Peyer's patch (tissue), 4 donors: Measurements from ENCODE around the gene TMEM132C. TPM values are rescaled to one million over a fixed set of nuclear protein-coding genes. Genes with fewer than 3 reads are reported as not detected.

Source experiments
- DNase-seq, 3 donors: peaks; one replicate each; pipeline ENCODE4 v3.0.0-alpha.2; 2017 to 2019
- H3K27ac ChIP-seq, 4 donors: fragments of 200-600 bp; sonication (generic); one replicate each; pipeline ENCODE4 v1.5.1; 2016 to 2019
- H3K27me3 ChIP-seq, 2 donors: fragments of 200-600 bp; sonication (generic); one replicate each; pipeline ENCODE4 v1.5.1; 2019
- H3K36me3 ChIP-seq, 3 donors: fragments of 200-600 bp; sonication (generic); one replicate each; pipeline ENCODE4 v1.5.1; 2016 to 2019
- H3K4me1 ChIP-seq, 4 donors: fragments of 200-600 bp; sonication (generic); one replicate each; pipeline ENCODE4 v1.5.1; 2016 to 2019
- H3K4me3 ChIP-seq, 4 donors: fragments of 200-600 bp; sonication (generic); 1 replicate in 3 of 4; 2 replicates in 1 of 4; pipeline ENCODE4 v1.5.1; 2016 to 2019; ENCODE audit warnings: mild to moderate bottlenecking in 1 of 4
- H3K9me3 ChIP-seq, 4 donors: fragments of 200-600 bp; sonication (generic); one replicate each; pipeline ENCODE4 v1.5.1; 2016 to 2019; ENCODE audit warnings: mild to moderate bottlenecking in 1 of 4
- CTCF ChIP-seq, 6 experiments: fragments of 450-650 bp in 4 of 6; fragments of 200-600 bp in 2 of 6; sonication (generic) in 1 of 6; IDR thresholded peaks; one replicate each; pipeline ENCODE4 v1.5.1; 2017 to 2019; ENCODE audit warnings: antibody characterized with exemption in 6 of 6, mild to moderate bottlenecking in 3 of 6, moderate library complexity in 1 of 6
- POLR2A ChIP-seq, 2 donors: fragments of 450-650 bp; IDR thresholded peaks; one replicate each; pipeline ENCODE4 v1.5.1; 2017; ENCODE audit warnings: antibody characterized with exemption in 2 of 2, mild to moderate bottlenecking in 2 of 2, moderate library complexity in 2 of 2
- total RNA-seq, 4 donors: library from RNA; depleted of rRNA; stranded (reverse); fragments of >200 nt; gene quantifications; one replicate each; pipeline ENCODE4 v1.1.0, GENCODE V29; 2016

The TMEM132C gene
- total RNA-seq, 4 donors from 2014 or later = 0.88 to 5.0 (median 2.0) TPM

DNA sequence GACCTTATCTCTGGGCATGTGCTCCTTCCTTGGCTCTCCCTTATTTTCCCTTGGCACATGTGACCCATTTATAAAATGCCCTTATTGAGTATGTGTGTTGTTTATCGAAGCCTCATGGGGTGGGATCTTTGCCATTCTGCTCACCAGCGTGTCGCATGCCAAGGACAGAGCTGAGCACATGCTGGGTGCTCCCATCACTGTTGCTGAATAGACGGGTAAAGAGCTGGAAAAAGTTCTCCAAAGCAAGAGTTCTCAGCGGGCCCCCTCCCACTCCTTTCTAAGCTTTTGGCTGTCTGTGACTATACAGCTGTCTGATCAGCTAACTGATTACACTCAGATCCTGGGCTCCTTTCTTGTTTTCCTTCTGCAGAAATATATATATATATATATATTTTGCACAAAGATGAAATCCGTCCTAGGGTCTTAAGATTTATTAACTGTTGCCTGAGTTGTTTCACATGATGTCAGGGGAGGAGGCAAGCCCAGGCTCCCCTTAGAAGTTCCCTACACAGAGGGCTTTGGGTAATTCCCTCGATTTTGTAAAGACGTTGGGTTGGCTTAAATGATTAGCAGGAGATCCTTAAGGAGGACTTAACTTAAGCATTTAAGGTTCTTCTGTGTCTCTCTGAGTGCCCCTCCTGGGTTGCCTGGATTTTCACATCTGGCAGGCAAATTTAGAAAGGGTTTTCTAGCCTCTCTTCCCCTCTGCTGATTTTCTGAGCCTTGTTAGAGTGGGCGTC, 71.6 kb downstream of the TMEM132C start:
- no peaks in the 10 kb centered on the region for H3K4me1 ChIP-seq
- no peaks in the 10 kb centered on the region for H3K9me3 ChIP-seq
- TF ChIP-seq CTCF (IDR thresholded peaks at IDR 0.05) = no peak
- TF ChIP-seq POLR2A (IDR thresholded peaks at IDR 0.05) = no peak
- no peaks in the 10 kb centered on the region for H3K36me3 ChIP-seq
- no peak overlapping the region for H3K4me3 ChIP-seq
- H3K27ac ChIP-seq = no peak overlapping the region
- no peak for DNase-seq
- no peaks in the 10 kb centered on the region for H3K27me3 ChIP-seq

GRCh38 chr12:128339126-128339520, 72.2 kb downstream of the TMEM132C start:
- TF ChIP-seq POLR2A (IDR thresholded peaks at IDR 0.05) (no peak), CTCF (IDR thresholded peaks at IDR 0.05) (no peak)
- DNase-seq = no peak
- Histone ChIP-seq H3K27me3 (no peaks in the 10 kb centered on the region), H3K27ac (no peak overlapping the region), H3K4me1 (no peaks in the 10 kb centered on the region), H3K9me3 (no peaks in the 10 kb centered on the region), H3K4me3 (no peak overlapping the region), H3K36me3 (no peaks in the 10 kb centered on the region)

DNA sequence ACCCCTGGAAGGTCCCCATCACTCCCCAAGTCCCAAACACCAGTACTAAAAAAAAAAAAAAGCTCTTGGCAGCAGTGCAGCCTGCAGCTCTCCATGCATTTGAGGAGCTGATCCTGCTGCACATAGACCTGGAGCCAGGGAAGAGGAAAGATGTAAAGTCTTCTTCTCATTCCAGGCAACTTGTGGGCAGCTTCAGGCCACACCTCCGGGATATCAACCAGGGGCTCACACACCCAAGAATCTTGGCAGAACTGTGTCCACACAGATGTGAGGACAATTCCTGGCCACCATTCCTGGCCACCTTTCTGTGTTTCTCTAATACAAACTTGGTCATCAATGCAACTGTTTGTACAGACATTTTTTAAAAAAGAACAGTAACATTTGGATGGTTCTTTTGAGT, 72.7 kb downstream of the TMEM132C start:
- no peak for DNase-seq
- TF ChIP-seq POLR2A (IDR thresholded peaks at IDR 0.05) (no peak), CTCF (IDR thresholded peaks at IDR 0.05) (no peak)
- H3K27ac ChIP-seq = no peak overlapping the region
- H3K9me3 ChIP-seq = no peaks in the 10 kb centered on the region
- no peaks in the 10 kb centered on the region for H3K4me1 ChIP-seq
- H3K4me3 ChIP-seq = no peak overlapping the region
- H3K36me3 ChIP-seq = no peaks in the 10 kb centered on the region
- no peaks in the 10 kb centered on the region for H3K27me3 ChIP-seq

GRCh38 chr12:128353301-128353700, 86.3 kb downstream of the TMEM132C start:
- no peaks in the 10 kb centered on the region for H3K4me1 ChIP-seq
- H3K9me3 ChIP-seq = peaks cover 0 to 6% (median 0%) of the 10 kb centered on the region in 4 donors
- H3K4me3 ChIP-seq = no peak overlapping the region
- DNase-seq = no peak
- no peak overlapping the region for H3K27ac ChIP-seq
- no peak for TF ChIP-seq POLR2A (IDR thresholded peaks at IDR 0.05)
- no peak for TF ChIP-seq CTCF (IDR thresholded peaks at IDR 0.05)
- no peaks in the 10 kb centered on the region for H3K36me3 ChIP-seq
- H3K27me3 ChIP-seq = no peaks in the 10 kb centered on the region

GRCh38 chr12:128356547-128356946, 89.6 kb downstream of the TMEM132C start:
- H3K4me1 ChIP-seq = no peaks in the 10 kb centered on the region
- H3K4me3 ChIP-seq = no peak overlapping the region
- no peaks in the 10 kb centered on the region for H3K27me3 ChIP-seq
- TF ChIP-seq CTCF (IDR thresholded peaks at IDR 0.05) (no peak), POLR2A (IDR thresholded peaks at IDR 0.05) (no peak)
- no peak for DNase-seq
- H3K36me3 ChIP-seq = no peaks in the 10 kb centered on the region
- H3K9me3 ChIP-seq = peaks cover 0 to 6% (median 0%) of the 10 kb centered on the region in 4 donors
- no peak overlapping the region for H3K27ac ChIP-seq
